Measurements from ENCODE around the gene ZBED5. TPM values are rescaled to one million over a fixed set of nuclear protein-coding genes. Genes with fewer than 3 reads are reported as not detected.

ZBED5 gene
- total and polyA plus RNA-seq, 3 donors from 2014 or later: 27.0 to 37.3 (median 30.4) TPM

- Histone ChIP-seq H3K27ac (no peak overlapping the region), H3K9me3 (no peaks in the 10 kb centered on the region), H3K4me1 (peaks cover 2% of the 10 kb centered on the region), H3K36me3 (ENCODE audit: low read depth, missing control alignments) (no peaks in the 10 kb centered on the region), H3K27me3 (no peaks in the 10 kb centered on the region), H3K4me3 (no peak overlapping the region)
- 94% methylated on average over 1 of the region's 1 CpG for WGBS, 2 donors
- no peak for TF ChIP-seq POLR2A (IDR thresholded peaks at IDR 0.05)
- no peak for TF ChIP-seq CTCF (IDR thresholded peaks at IDR 0.05)
- intact Hi-C loops (cut with DNase I; ENCODE audit: low total_unique reads): no loop called here
- no peak for DNase-seq
Measured at GRCh38 chr11:10818594-10818993, 39.3 kb downstream of the ZBED5 start.

GRCh38 chr11:10813945-10814344 lies 43.9 kb downstream of the ZBED5 start:
- H3K36me3 ChIP-seq (ENCODE audit: low read depth, missing control alignments): no peaks in the 10 kb centered on the region
- no peaks in the 10 kb centered on the region for H3K4me1 ChIP-seq
- no peak overlapping the region for H3K27ac ChIP-seq
- H3K27me3 ChIP-seq: no peaks in the 10 kb centered on the region
- TF ChIP-seq POLR2A (IDR thresholded peaks at IDR 0.05) (no peak), CTCF (IDR thresholded peaks at IDR 0.05) (no peak)
- intact Hi-C loops (cut with DNase I; ENCODE audit: low total_unique reads): no loop called here
- no peak overlapping the region for H3K4me3 ChIP-seq
- H3K9me3 ChIP-seq: no peaks in the 10 kb centered on the region
- no peak for DNase-seq

- Histone ChIP-seq H3K27ac (peak overlapping the region; percentile 99 to 100), H3K27me3 (no peaks in the 10 kb centered on the region), H3K4me1 (peaks cover 16% of the 10 kb centered on the region), H3K36me3 (ENCODE audit: low read depth, missing control alignments) (peaks cover 5% of the 10 kb centered on the region), H3K9me3 (no peaks in the 10 kb centered on the region), H3K4me3 (peak overlapping the region; percentile 92 to 100)
- WGBS, 2 donors: 1% methylated on average over 20 to 29 of the region's 29 CpGs
- intact Hi-C loops (cut with DNase I; ENCODE audit: low total_unique reads): loop anchor here (5.0 kb wide), 2 partner anchors 48 to 123 kb away; partner anchors contain the start of gene ZBED5
- no peak for TF ChIP-seq POLR2A (IDR thresholded peaks at IDR 0.05)
- no peak for TF ChIP-seq CTCF (IDR thresholded peaks at IDR 0.05)
- DNase-seq: peak; percentile 59
Measured at GRCh38 chr11:10809373-10810160, 48.3 kb downstream of the ZBED5 start.

- Histone ChIP-seq H3K27me3 (no peaks in the 10 kb centered on the region), H3K9me3 (no peaks in the 10 kb centered on the region), H3K4me3 (peak within 1 kb of the TSS; percentile 92 to 100), H3K27ac (peak within 1 kb of the TSS; percentile 99 to 100), H3K4me1 (peaks cover 16% of the 10 kb centered on the region), H3K36me3 (ENCODE audit: low read depth, missing control alignments) (peaks cover 5% of the 10 kb centered on the region)
- intact Hi-C loops (cut with DNase I; ENCODE audit: low total_unique reads): loop anchor here (5.0 kb wide), 2 partner anchors 49 to 124 kb away; partner anchors contain the start of gene ZBED5
- peak; percentile 99 for DNase-seq
- 0 to 1% methylated on average over 56 to 65 of the region's 65 CpGs for WGBS, 2 donors
- peak; percentile 95 for TF ChIP-seq POLR2A (IDR thresholded peaks at IDR 0.05)
- no peak for TF ChIP-seq CTCF (IDR thresholded peaks at IDR 0.05)
Measured at GRCh38 chr11:10808553-10809372, 49.1 kb downstream of the ZBED5 start, which contains the start of gene EIF4G2. TSS of gene EIF4G2 (minus strand) at chr11:10808926.
